AG08395 (cell line): ENCODE results near the gene XKRX.

ENCODE experiments used
- DNase-seq: peaks from one replicate; pipeline ENCODE4 v3.0.0; 2012; ENCODE audit warnings: mixed read lengths, low spot score

The XKRX gene

DNA sequence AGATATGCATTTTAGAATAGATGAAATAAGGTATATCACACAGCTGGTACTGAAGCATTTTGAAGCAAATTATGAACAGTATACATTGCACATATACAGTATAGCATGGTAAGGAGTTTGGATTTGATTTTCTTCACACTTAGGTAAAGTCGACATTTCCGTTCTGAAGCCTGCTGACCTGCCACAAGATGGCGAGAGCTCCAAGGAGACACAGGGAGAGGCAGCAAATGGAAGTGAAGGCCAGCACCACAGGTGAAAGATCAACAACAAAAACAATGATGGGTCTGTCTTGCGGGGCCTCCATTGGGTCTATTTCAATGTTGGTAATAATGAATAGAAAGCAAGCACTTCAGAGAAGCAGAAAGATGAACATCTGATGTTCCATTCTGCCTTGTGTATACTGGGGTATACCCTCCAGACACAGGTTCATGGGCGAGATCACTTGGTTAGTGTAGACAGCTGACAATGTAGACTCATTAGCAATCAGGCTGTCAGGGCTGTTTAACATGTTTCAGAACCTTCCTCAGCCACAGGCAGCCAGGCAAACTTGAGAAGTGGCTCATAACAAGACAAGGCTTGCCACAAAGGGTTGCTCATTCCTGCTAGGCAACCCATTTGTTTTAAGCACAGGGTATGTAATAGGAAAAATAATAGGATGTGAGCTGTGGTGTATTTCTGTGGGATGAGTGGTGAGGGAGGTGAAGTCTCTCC, 33.2 kb downstream of the XKRX start:
- DNase-seq, result peak; percentile 13

DNA sequence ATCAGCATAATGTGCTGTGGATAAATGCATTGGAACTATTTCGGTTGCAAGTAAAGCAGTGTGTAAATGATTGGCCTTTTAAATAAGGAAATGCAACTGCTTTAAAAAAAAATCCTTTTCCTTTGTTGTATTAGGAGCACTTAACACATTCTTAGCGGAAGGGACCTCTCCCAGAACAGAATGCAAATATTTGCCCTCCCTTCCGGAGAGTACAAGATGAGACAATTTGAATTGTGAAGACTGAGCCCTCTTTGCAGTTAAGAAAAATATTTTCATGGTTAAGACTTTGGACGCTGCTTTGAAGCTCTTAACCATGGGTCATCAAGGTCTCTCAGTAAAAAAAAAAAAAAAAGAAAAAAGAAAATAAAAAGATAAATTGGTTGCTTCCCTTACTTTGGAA, 45.1 kb downstream of the XKRX start:
- DNase-seq, result no peak

DNA sequence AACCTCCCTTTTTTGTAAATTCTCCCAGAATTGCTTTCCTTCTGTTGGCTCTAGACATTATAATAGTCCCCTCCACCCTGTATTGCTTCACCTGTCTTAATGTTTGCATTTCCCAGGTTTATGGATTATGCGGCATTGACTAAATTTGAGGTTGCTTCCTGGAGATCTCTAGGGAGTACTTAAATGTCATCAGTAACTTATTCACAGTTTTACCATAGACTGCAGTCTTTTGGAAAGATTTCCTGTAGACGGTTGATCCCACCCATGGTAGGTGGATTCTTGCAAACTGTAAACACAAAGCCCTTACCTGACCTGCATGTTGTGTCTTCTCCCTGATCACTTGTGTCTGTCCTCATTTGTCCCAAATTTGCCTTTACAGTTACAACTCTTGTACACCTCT, 48.3 kb downstream of the XKRX start:
- no peak for DNase-seq

DNA sequence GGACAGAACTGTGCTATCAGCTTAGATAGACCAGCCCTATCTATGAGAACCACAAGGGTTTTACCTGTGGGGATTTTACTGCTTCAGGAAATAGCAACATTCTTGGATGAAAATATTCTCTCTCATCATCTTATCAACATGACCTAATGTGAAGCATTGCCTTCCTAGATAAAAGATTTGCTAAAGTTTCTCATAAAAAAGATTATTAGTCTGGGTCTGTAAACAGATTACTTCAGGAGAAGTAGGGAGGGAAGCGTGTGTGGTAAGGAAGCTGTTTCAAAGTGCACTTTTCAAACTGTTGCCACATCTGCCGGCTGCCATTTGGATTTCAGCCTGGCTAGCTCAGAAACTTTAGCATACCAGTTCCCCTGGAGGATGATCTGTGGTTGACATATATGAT, 54.4 kb downstream of the XKRX start, which contains the start of gene NOX1:
NOX1 (minus strand) TSS at position 35 of the 400 bp plus-strand sequence. CDS start 220 bp downstream, outside the sequence.
- DNase-seq, result no peak

DNA sequence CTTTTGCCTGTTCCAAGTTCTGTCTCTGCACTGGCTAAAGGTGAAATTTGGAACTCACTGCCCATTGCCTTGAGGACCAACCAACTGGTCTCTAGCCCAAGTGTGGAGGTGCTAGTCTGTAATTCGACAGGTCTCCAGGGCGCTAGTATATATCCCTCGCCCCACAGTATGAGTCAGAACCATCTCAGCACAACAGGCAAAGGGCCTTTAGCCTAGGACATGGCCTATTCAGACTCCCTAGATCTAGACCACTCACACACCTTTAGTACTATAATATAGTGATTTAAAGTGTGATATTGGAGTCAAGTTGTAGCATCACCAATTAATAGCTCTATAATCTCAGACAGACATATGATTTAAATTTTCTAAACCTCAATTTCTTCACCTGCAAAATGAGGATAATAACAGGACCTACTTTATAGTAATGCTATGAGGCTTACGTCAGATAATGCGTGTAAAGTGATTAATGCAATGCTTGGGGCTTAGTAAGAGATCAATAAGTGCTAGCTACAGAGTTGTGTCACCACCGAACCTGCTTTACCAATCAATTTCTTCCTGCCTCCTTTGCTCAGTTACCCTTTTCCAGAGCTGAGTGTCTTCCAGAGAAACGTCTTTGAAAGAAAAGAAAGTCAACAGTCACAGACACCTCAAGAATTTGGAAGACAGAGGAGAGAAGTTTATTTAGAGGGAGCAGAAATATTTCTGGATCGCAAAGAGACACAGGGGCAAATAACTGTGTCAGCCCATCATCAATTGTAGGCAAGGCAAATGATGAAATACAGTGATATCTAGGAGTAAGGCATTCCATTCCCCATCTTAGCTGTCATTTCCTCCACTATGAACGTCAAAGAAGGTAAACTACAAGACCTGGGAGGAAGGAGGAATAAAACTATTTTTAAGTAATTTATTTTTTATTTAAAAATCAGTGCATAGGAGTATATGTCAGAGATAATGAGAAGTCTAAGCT, 56.8 kb downstream of the XKRX start:
- DNase-seq, result no peak

DNA sequence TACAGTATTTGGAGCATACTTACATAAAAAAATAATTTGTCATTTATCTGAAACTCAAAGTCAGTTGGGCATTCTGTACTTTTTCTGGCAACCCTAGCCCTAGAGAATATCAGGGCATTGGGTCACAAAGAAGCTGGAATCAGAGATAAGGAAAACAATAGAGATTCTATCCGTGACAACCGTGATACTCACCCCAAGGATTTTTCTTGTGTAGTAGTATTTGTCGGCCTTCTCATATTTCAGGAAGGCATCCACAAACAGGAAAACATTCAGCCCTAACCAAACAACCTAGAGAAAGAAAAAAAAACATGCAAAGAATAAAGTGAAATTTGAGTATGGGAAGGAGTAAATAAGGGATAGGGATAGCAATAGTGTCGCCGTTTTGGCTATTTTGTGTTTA, 58.2 kb downstream of the XKRX start:
- no peak for DNase-seq

DNA sequence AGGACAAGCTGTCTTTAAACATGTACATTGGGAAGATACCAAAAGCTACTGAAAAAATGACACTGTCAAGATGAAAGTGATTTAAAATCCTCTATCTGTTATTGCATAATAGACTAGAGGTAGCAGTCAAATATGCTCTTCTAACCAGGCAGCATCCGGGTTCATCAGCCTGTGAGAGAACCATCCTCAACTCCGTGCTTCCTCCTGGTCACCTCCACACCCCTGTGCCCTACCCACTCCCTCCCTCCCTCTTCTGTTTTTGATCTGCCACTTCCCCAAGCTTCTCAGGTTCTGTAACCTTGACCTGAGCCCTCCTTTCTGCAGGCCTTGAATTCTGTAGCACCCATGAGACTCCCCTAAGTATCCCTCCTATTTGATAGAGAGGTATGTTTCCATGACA, 60.4 kb downstream of the XKRX start:
- no peak for DNase-seq

DNA sequence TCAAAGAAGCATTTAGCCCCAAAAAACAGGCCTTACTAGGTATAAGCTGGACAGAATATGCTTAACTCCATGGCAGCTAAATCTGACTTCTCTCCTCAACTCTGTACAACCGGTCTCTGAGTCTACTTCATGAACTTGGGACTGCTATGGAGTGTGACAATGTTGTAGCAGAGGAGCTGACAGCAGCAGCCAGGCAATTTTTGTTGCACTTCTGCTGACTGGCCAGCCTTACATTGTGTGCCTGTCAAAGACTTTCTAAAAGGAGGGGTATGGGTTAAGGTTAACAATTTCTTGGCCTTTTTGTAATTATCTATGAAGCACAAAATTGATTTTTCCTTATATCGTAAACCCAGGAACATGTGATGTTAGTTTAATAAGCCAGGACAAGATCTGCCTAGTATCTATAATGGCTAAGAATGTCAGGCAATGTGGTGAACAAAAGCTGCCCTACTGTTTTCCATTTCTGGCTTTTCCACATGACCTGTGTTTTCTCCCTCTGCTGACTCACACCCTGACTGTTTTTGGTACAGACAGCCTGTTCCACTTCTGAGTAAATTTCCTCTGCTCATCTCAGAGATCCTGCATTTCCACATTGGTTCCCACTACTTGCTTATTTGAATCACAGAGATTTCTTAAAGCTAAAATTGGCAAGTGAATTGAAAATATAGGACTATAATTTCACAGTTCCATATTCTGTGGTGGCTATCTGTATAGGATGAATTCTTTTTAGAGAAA, 63.9 kb downstream of the XKRX start:
- peak; percentile 23 for DNase-seq
